ENCODE data around the gene STARD6.
"Not testable (repeated sequence)": the region's sequence is repeated elsewhere in the genome, so short reads cannot be mapped to it uniquely, and the experiment has no call there.

Gene STARD6

DNA sequence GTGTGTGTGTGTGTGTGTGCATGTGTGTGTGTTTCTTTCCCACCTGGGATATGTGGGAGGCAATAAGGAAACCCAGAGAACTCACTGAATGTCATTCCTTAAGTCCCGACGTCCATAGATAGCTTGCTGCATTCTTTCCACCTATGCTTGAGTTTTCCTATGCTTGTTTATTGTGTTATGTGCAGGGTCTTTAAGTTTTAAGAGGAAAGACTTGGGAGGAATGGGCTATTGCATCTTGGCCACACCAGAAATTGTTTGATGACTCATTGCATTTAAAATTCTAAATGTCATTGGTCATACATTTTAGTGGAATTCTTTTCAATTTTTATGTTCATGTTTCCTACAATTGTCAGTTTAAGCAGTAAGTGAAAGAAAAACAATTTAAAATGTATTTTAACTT is 33.7 kb downstream of the STARD6 start:
- TF ChIP-seq, protein P1, sequence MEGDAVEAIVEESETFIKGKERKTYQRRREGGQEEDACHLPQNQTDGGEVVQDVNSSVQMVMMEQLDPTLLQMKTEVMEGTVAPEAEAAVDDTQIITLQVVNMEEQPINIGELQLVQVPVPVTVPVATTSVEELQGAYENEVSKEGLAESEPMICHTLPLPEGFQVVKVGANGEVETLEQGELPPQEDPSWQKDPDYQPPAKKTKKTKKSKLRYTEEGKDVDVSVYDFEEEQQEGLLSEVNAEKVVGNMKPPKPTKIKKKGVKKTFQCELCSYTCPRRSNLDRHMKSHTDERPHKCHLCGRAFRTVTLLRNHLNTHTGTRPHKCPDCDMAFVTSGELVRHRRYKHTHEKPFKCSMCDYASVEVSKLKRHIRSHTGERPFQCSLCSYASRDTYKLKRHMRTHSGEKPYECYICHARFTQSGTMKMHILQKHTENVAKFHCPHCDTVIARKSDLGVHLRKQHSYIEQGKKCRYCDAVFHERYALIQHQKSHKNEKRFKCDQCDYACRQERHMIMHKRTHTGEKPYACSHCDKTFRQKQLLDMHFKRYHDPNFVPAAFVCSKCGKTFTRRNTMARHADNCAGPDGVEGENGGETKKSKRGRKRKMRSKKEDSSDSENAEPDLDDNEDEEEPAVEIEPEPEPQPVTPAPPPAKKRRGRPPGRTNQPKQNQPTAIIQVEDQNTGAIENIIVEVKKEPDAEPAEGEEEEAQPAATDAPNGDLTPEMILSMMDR (IDR thresholded peaks at IDR 0.05; ENCODE audit: borderline replicate concordance, control extremely low read depth, extremely low read depth, insufficient read depth, missing control alignments), result no peak
- no peak for DNase-seq (ENCODE audit: low spot score)
- in situ Hi-C loops (cut with MboI; ENCODE audit: low sequenced_read_pairs, unreplicated experiment), result no loop called here

DNA sequence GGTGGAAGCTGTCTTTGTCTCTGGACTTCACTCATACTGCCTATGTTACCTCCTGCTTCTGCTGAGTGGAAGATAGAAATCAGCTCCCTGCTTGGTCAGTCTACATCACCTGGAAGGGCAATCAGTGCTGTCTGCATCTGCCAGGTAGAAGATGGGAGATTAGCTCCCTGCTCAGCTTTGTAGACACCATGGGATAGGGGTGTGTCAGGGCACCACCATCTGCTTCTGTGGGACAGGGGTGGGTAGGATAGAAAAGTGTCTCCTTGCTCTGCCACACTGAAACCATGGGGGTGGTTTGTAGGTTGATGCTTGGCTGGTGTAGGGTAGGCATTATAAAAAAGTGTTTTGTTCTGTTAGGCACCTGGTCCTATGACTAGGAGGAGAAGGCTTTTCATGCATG is 34.1 kb downstream of the STARD6 start:
- in situ Hi-C loops (cut with MboI; ENCODE audit: low sequenced_read_pairs, unreplicated experiment), result no loop called here

DNA sequence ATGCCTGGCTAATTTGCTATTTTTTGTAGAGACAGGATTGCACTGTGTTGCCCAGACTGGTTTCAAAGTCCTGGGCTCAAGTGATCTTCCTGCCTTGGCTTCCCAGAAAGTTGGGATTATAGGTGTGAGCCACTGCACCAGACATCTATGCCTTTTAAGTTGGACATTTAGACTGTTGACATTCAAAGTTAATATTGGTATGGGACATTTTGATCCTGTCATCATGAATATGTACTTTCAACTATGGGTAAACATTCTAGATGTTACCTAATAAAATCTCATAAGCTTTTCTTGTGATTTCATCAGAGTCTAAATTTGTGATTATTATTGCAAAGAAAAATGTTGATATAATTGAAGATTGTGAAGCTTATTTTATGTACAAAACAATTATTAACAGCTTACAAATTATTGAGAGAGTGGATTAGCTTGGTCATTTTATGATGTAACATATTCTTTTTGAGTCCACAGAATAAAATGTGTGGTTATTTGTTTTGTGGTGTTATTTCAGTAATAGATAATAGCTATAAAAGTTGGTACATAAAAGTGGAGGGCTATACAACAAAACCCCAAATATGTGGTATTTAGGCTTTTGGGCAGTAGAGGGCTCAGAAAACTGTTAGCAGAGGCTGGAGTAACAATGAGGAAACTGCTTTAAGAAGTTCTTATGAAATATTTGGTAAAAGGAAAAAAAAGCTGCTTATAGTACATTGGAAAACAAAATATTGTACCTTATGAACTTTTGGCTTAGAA is 41.4 kb downstream of the STARD6 start:
- no peak for DNase-seq (ENCODE audit: low spot score)
- TF ChIP-seq, protein P1 (IDR thresholded peaks at IDR 0.05; ENCODE audit: borderline replicate concordance, control extremely low read depth, extremely low read depth, insufficient read depth, missing control alignments), result no peak
- in situ Hi-C loops (cut with MboI; ENCODE audit: low sequenced_read_pairs, unreplicated experiment), result no loop called here

More for the DNA sequence above, 34.1 kb downstream of the STARD6 start:
- TF ChIP-seq, protein P1 (IDR thresholded peaks at IDR 0.05; ENCODE audit: borderline replicate concordance, control extremely low read depth, extremely low read depth, insufficient read depth, missing control alignments), result no peak
- no peak for DNase-seq (ENCODE audit: low spot score)

DNA sequence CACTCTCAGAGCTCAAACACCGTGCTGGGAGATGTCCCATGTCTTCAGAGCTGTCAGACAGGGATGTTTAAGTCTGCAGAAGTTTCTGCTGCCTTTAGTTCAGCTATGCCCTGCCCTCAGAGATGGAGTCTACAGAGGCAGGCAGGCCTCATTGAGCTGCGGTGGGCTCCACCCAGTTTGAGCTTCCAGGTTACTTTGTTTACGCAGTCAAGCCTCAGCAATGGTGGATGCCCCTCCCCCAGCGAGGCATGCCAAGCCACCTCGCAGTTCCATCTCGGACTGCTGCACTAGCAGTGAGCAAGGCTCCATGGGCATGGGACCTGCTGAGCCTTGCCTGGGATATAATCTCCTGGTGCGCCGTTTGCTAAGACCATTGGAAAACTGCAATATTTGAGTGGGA is 48.1 kb downstream of the STARD6 start:
- DNase-seq (ENCODE audit: low spot score); in situ Hi-C loops (cut with MboI; ENCODE audit: low sequenced_read_pairs, unreplicated experiment): not testable (repeated sequence)

DNA sequence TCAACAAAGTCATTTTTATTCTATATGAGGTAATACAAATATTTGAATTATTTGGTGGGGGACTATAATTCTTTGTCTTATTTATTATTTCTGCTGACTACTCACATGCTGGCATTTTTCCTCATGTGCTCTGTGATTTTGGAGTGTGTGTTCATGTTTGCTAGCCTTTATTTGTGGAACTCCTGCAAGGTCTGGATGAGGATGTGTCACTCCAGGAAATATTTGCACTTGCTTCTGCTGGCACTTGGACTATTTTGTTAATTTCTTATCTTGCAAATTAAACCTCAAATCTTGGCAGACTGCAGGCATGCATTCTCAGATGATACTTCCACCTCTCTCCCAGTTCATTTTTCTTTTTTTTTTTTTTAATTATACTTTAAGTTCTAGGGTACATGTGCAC is 54.2 kb downstream of the STARD6 start:
- in situ Hi-C loops (cut with MboI; ENCODE audit: low sequenced_read_pairs, unreplicated experiment), result no loop called here
- no peak for DNase-seq (ENCODE audit: low spot score)
- TF ChIP-seq, protein P1 (IDR thresholded peaks at IDR 0.05; ENCODE audit: borderline replicate concordance, control extremely low read depth, extremely low read depth, insufficient read depth, missing control alignments), result no peak

DNA sequence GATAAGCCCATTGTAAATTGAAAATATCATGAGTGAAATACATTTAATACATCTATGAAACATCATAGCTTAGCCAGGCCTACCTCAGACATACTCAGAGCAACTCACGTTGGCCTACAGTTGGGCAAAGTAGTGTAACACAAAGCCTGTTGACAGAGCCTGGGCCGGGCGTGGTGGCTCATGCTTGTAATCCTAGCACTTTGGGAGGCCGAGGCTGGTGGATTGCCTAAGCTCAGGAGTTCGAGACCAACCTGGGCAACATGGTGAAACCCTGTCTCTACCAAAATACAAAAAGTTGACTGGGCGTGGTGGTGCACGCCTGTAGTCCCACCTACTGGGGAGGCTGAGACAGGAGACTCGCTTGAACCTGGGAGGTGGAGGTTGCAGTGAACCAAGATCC is 58.7 kb downstream of the STARD6 start:
- DNase-seq (ENCODE audit: low spot score); in situ Hi-C loops (cut with MboI; ENCODE audit: low sequenced_read_pairs, unreplicated experiment): not testable (repeated sequence)

DNA sequence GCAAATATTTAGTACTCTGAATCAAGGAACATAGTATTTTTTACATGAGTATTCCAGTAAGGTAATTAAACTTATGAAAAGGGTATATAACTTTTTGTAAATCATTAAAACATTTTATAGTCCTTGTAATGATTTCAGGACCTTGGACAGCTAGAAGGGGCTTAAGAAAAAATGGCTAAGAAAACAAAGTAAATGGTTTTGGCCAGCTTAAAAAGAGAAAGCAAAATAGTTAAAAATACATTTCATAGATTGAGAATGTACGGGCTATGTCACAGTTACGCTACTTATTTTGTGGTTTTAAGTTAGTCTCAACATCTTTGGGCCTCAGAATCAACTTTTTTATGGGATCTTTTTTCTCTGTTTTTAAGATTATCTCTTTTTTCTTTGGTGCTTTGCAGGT is 61.6 kb downstream of the STARD6 start:
- no peak for DNase-seq (ENCODE audit: low spot score)
- in situ Hi-C loops (cut with MboI; ENCODE audit: low sequenced_read_pairs, unreplicated experiment), result no loop called here
- TF ChIP-seq, protein P1 (IDR thresholded peaks at IDR 0.05; ENCODE audit: borderline replicate concordance, control extremely low read depth, extremely low read depth, insufficient read depth, missing control alignments), result no peak

DNA sequence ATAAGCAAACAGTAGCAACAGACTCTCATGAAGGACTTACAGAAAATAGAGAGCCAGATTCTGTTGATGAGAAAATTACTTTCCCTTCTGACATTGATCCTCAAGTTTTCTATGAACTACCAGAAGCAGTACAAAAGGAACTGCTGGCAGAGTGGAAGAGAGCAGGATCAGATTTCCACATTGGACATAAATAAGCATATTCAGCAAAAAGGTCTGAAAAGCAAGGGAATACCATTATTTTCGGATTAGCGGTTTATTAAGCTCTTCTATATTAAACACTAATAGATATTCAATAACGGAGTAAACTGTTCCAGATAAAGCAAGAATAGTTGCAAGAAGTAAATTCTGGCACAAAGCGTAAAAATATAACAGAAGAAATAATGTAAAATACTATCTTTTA is 63.4 kb downstream of the STARD6 start:
- in situ Hi-C loops (cut with MboI; ENCODE audit: low sequenced_read_pairs, unreplicated experiment), result no loop called here
- no peak for DNase-seq (ENCODE audit: low spot score)
- TF ChIP-seq, protein P1 (IDR thresholded peaks at IDR 0.05; ENCODE audit: borderline replicate concordance, control extremely low read depth, extremely low read depth, insufficient read depth, missing control alignments), result no peak

Data from GM13976 (cell line).